Subcutaneous adipose tissue (tissue), 4 donors: ENCODE measurements around the gene PRPS1. TPM values are rescaled to one million over a fixed set of nuclear protein-coding genes. Genes with fewer than 3 reads are reported as not detected.

ENCODE experiments used
- CTCF ChIP-seq: fragments of 450-650 bp; IDR thresholded peaks from one replicate; pipeline ENCODE4 v1.5.1; 2016; ENCODE audit warnings: low read depth, mild to moderate bottlenecking, control low read depth, antibody characterized with exemption, moderate library complexity
- total RNA-seq, 4 donors: library from RNA; depleted of rRNA; stranded (reverse); fragments of >200 nt; gene quantifications; one replicate each; pipeline ENCODE4 v1.1.0, GENCODE V29; 2016

PRPS1 gene
- total RNA-seq, 4 donors from 2014 or later: 15.6 to 35.2 (median 25.9) TPM

DNA sequence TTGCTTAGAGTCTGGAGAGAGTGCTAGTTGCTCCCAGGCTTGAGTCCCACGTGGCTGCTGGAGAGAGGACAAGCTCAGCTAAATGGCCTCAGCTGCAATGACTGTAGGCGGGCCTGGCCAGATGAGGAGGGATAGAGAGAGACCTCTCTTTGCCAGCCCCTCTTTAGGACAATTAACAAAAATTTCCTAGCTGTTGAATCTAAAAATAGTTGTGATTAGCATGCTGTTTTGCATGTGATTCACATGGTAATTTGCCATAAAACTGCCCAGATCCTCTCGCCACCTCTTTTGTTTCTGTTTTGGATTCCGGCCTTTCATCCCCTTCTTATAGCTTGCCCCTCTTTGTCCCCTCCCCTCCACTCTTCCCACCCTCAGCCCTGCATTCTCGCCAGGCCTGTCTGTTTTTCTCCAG lies 28.9 kb upstream of the PRPS1 start:
- no peak for TF ChIP-seq CTCF

- no peak for TF ChIP-seq CTCF
Observed at GRCh38 chrX:107600366-107600765, 27.9 kb upstream of the PRPS1 start.

DNA sequence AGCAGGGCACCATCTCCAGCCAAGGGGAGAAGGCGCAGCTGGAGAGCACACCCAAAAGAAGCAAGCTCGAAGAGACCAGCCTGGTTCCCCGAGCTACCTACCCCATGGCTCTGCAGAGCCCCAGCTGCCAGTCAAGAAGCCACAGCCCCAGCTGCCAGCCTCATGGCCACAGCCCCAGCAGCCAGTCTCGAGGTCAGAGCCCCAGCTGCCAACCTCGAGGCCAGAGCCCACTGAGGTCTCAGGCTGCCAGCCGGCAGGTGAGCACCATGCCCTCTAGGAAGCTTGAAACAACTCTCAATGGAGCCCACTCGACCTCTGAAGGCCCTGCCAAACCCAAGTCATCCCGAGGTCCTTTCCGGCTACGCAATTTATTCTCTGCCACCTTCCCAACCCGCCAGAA lies 27.0 kb upstream of the PRPS1 start:
- no peak for TF ChIP-seq CTCF

DNA sequence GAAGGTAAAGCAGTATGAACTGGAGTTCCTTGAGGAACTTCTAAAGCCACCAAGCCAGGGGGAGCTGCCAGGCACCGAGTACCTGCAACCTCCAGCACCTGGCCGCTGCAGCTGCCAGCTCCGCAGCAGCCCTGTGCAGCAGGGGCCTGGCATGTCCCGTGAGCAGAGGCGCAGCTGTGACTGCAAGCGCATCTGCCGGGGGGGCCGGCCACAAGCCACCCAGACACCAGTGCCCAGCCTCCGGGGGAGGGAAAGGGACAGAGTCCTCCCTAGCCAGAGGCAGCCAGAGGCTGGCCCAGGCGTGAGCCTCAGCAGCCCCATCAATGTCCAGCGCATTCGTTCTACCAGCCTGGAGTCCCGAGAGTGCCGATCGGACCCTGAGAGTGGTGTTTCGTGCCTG lies 26.6 kb upstream of the PRPS1 start:
- TF ChIP-seq CTCF: no peak

GRCh38 chrX:107602694-107603239 lies 25.5 kb upstream of the PRPS1 start:
- TF ChIP-seq CTCF: no peak

DNA sequence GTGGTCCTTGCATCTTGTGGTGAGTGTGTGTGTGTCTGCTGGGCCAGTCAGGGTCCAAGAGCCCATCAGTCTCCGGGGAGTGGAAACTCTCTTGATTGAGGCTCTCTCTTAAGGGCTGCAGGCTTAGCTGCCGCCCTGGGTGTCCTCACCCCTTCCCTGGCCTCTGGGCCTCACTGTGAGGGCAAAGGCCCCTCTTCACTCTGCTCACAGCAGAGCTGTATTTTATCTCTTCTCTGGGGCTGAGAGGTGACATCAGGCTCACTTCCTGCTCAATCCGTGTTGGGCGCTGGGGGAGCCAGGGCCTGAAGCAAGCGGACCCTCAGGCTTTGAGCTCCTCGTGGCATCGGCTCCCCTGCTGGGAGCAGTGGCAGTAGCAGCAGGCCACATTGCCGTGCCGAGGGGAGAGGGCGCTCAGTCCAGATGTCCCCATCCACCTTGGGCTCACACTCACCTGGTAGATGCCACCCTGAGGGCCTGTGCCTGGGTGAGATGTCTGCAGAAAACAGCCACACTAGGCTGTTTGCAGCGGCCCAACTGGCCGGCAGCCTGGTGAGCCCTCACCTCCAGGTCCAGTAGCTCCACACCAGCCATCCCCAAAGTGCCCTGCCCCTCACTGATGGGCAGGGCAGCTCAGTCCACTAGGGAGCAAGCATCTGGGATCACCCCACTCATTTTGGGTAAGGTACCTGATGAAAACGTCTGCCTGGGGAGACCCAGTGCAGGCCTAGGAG lies 24.7 kb upstream of the PRPS1 start:
- no peak for TF ChIP-seq CTCF

DNA sequence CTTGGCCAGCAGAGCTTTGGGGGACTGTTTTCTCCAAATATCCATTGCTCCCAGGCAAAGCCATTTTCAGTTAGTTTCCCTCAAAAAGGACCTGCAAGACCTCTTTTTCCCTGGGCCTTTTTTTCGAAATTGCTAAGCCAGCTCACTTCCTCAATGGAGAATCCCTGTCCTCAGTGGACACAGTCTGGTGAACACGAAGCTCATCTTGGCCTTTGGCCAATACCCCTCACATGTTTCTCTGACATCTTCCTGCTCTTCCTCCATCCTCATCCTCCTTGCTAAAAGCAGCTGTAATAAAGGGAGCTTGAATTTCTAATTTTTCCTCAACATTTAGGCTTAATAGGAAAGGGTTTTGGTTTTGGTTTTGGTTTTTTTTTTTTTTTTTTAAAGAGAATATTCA lies 17.6 kb upstream of the PRPS1 start:
- TF ChIP-seq CTCF: no peak
